Adrenal gland (tissue), 5 donors: ENCODE results near the gene VTN.

Experiments used
- CTCF ChIP-seq, 6 experiments: fragments of 450-650 bp in 4 of 6; fragments of 200-600 bp in 2 of 6; sonication (generic) in 1 of 6; IDR thresholded peaks; 1 replicate in 5 of 6; 2 replicates in 1 of 6; pipeline versions ENCODE4 v1.5.1 to v1.8.0; 2016 to 2021; ENCODE audit warnings: antibody characterized with exemption in 6 of 6, mild to moderate bottlenecking in 2 of 6, moderate library complexity in 1 of 6
- POLR2A ChIP-seq, 2 donors: fragments of 450-650 bp; IDR thresholded peaks; one replicate each; pipeline ENCODE4 v1.6.1; 2017; ENCODE audit warnings: antibody characterized with exemption in 2 of 2, mild to moderate bottlenecking in 2 of 2, moderate library complexity in 1 of 2
- donor health status: DM: no; HTN: no; CAD: no.

GRCh38 chr17:28404461-28404811 is 34.3 kb upstream of the VTN start:
- TF ChIP-seq CTCF (IDR thresholded peaks at IDR 0.05) (no peak), POLR2A (IDR thresholded peaks at IDR 0.05) (no peak)
